PC-9 (cell line): ENCODE measurements around the gene RFK.

Source experiments
- EZH2 ChIP-seq: fragments of 200-600 bp; sonication (generic); IDR thresholded peaks from 2 replicates; pipeline ENCODE4 v1.8.0; 2017; ENCODE audit warnings: antibody characterized with exemption, low read depth
- TF ChIP-seq, protein P1 (sequence below): fragments of 200-600 bp; sonication (generic); conservative IDR thresholded peaks from 2 replicates; pipeline ENCODE4 v1.6.1; 2017; ENCODE audit warnings: mixed run types, antibody characterized with exemption, mild to moderate bottlenecking, moderate library complexity

GRCh38 chr9:76353280-76353679 is 40.9 kb downstream of the RFK start:
- TF ChIP-seq, protein P1, sequence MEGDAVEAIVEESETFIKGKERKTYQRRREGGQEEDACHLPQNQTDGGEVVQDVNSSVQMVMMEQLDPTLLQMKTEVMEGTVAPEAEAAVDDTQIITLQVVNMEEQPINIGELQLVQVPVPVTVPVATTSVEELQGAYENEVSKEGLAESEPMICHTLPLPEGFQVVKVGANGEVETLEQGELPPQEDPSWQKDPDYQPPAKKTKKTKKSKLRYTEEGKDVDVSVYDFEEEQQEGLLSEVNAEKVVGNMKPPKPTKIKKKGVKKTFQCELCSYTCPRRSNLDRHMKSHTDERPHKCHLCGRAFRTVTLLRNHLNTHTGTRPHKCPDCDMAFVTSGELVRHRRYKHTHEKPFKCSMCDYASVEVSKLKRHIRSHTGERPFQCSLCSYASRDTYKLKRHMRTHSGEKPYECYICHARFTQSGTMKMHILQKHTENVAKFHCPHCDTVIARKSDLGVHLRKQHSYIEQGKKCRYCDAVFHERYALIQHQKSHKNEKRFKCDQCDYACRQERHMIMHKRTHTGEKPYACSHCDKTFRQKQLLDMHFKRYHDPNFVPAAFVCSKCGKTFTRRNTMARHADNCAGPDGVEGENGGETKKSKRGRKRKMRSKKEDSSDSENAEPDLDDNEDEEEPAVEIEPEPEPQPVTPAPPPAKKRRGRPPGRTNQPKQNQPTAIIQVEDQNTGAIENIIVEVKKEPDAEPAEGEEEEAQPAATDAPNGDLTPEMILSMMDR: no peak
- TF ChIP-seq EZH2: no peak
